ENCODE results near the gene OPRD1.

DNA sequence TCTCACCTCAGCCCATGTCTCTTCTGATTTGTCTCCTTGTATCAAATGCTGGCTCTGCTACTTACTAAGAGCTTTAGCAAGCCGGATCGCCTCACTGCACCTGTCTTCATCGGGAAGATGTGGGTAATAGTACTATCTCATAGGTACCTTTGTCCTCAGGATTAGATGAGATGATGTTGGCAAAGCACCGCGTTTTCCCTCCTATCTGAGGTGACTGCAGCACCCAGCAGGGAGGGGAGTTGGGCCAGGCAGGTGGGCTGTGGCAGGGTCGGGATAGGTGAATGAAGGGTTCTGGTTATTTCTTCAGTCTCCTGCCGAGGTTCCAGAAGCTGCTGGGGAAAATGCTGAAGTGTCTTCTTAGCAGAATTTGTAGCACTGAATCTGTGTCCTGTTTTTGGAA is 5.2 kb downstream of the OPRD1 start:
- TF ChIP-seq, protein P1, sequence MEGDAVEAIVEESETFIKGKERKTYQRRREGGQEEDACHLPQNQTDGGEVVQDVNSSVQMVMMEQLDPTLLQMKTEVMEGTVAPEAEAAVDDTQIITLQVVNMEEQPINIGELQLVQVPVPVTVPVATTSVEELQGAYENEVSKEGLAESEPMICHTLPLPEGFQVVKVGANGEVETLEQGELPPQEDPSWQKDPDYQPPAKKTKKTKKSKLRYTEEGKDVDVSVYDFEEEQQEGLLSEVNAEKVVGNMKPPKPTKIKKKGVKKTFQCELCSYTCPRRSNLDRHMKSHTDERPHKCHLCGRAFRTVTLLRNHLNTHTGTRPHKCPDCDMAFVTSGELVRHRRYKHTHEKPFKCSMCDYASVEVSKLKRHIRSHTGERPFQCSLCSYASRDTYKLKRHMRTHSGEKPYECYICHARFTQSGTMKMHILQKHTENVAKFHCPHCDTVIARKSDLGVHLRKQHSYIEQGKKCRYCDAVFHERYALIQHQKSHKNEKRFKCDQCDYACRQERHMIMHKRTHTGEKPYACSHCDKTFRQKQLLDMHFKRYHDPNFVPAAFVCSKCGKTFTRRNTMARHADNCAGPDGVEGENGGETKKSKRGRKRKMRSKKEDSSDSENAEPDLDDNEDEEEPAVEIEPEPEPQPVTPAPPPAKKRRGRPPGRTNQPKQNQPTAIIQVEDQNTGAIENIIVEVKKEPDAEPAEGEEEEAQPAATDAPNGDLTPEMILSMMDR (conservative IDR thresholded peaks at IDR 0.05; ENCODE audit: low read depth, low read length) = no peak
- no peak for TF ChIP-seq EZH2 (IDR thresholded peaks at IDR 0.05; ENCODE audit: borderline replicate concordance, low read depth, low read length, poor library complexity, severe bottlenecking)

All from A673 (cell line).